ENCODE data around the gene CLEC17A. TPM values are rescaled to one million over a fixed set of nuclear protein-coding genes. Genes with fewer than 3 reads are reported as not detected.
"Not testable (repeated sequence)": the region's sequence is repeated elsewhere in the genome, so short reads cannot be mapped to it uniquely, and the experiment has no call there.

The CLEC17A gene
- total and polyA plus RNA-seq, 11 donors: 0.10 TPM; not detected in 10

DNA sequence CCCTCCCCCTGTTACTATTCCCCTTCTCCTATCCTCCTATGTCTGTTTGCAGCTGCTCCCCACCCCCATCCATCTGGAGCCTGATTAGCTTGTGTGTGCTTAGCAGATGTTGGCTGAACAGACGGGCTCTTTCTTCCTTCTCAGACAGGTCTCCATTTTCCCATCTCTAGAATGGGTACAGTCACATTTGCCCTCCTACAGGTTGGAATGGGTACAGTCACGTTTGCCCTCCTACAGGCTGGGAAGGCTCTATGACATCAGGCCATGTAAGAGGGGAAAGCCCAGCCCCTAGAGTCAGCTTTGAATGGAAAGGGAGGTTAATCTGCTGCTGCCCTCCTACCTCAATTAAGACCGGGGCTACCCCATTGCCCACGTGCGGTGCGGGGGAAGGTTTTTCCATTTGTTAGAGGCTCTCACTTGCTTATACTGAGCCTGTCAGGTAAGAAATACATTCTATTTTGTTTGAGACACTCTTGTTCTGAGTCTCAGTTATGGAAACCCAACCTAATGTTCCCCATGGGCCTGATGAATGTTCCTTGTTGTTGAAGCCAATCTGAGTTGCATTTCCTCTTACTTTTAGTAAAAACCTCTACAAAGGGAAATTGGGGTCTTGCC, 2.2 kb upstream of the CLEC17A start:
- Histone ChIP-seq H3K4me3 (no peak overlapping the region), H3K36me3 (no peaks in the 10 kb centered on the region), H3K4me1 (no peaks in the 10 kb centered on the region), H3K27ac (no peak overlapping the region), H3K9me3 (no peaks in the 10 kb centered on the region), H3K27me3 (no peaks in the 10 kb centered on the region)
- no peak for ATAC-seq
- no peak for DNase-seq
- intact Hi-C loops (cut with DNase I): no loop called here
- no peak for TF ChIP-seq POLR2A (IDR thresholded peaks at IDR 0.05)
- TF ChIP-seq, protein P1, sequence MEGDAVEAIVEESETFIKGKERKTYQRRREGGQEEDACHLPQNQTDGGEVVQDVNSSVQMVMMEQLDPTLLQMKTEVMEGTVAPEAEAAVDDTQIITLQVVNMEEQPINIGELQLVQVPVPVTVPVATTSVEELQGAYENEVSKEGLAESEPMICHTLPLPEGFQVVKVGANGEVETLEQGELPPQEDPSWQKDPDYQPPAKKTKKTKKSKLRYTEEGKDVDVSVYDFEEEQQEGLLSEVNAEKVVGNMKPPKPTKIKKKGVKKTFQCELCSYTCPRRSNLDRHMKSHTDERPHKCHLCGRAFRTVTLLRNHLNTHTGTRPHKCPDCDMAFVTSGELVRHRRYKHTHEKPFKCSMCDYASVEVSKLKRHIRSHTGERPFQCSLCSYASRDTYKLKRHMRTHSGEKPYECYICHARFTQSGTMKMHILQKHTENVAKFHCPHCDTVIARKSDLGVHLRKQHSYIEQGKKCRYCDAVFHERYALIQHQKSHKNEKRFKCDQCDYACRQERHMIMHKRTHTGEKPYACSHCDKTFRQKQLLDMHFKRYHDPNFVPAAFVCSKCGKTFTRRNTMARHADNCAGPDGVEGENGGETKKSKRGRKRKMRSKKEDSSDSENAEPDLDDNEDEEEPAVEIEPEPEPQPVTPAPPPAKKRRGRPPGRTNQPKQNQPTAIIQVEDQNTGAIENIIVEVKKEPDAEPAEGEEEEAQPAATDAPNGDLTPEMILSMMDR (IDR thresholded peaks at IDR 0.05): no peak
- 59 to 67% (median 64%) methylated on average over 6 of the region's 6 CpGs for WGBS, 4 donors

DNA sequence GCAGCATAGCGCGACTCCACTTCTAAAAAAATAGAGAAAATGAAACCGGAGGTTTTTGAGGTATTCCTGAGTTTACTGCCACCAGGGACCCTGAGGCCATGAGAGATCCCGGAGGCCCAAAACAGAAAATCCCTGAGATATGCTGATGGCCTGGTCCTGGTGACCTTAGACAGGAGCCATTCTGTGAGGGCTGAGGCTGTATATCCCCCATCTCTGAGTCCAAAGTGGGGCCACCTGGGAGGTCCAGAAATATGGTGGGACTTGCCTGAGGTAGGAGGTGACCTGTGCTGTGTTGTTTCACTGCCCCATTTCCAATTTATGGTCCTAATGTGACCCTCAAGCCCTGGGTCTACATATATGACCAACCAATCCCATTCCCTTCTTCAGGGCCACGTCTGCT, 1.5 kb downstream of the CLEC17A start:
- H3K9me3 ChIP-seq; H3K36me3 ChIP-seq; H3K27me3 ChIP-seq; H3K4me3 ChIP-seq; DNase-seq; ATAC-seq; H3K4me1 ChIP-seq; intact Hi-C loops (cut with DNase I); H3K27ac ChIP-seq: not testable (repeated sequence)
- WGBS, 4 donors: 79 to 92% (median 88%) methylated on average over 2 to 5 of the region's 5 CpGs

DNA sequence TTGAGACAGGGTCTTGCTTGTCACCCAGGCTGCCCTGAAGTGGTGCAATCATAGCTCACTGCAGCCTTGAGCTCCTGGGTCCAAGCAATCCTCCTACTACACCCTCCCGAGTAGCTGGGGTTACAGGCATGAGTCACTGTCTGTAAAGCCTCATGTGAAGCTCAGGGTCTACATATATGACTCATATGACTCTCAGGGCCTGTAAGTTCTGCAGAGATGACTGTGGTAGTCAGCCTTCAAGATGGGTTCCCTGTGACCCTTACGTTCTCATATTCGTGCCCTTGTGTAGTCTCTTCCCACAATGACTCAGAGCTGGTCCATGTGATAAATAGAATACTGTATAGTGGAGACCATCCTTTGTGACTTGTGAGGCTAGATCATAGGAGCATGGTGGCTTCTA, 2.3 kb downstream of the CLEC17A start:
- H3K4me1 ChIP-seq; DNase-seq; intact Hi-C loops (cut with DNase I); H3K4me3 ChIP-seq; ATAC-seq; H3K36me3 ChIP-seq; H3K9me3 ChIP-seq; H3K27ac ChIP-seq; H3K27me3 ChIP-seq: not testable (repeated sequence)
- 50 to 78% (median 58%) methylated on average over 1 to 3 of the region's 3 CpGs for WGBS, 4 donors

DNA sequence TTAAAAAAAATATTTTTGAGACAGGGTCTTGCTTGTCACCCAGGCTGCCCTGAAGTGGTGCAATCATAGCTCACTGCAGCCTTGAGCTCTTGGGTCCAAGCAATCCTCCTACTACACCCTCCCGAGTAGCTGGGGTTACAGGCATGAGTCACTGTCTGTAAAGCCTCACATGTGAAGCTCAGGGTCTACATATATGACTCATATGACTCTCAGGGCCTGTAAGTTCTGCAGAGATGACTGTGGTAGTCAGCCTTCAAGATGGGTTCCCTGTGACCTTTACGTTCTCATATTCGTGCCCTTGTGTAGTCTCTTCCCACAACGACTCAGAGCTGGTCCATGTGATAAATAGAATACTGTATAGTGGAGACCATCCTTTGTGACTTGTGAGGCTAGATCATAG, 6.5 kb downstream of the CLEC17A start:
- WGBS, 4 donors: 69 to 82% (median 73%) methylated on average over 3 to 4 of the region's 4 CpGs; no CpG with 5 or more reads in 1 of the 4 donors

DNA sequence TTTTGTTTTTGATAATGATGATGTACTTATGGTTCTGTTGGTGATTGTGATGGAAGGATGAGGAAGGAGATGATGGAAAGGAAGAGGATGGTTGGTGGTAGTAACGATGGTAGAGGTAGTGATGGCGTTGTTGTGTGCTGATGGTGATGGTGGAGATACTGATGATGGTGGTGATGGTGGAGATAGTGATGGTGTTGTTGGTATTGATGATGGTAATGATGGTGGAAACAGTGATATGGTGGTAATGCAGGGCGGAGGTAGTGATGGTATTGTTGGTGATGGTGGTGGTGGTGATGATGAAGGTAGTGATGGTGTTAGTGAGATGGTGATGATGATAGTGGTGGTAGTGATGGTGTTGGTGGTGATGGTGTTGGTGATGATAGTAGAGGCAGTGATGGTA, 12.7 kb downstream of the CLEC17A start:
- intact Hi-C loops (cut with DNase I): no loop called here
- WGBS, 4 donors: 79 to 91% (median 86%) methylated on average over 3 of the region's 3 CpGs
- no peaks in the 10 kb centered on the region for H3K4me1 ChIP-seq
- DNase-seq (no peak), ATAC-seq (no peak)
- peaks cover 0 to 8% (median 0%) of the 10 kb centered on the region in 9 donors for H3K27me3 ChIP-seq
- H3K9me3 ChIP-seq: no peaks in the 10 kb centered on the region
- no peaks in the 10 kb centered on the region for H3K36me3 ChIP-seq
- H3K4me3 ChIP-seq: no peak overlapping the region
- H3K27ac ChIP-seq: no peak overlapping the region
- TF ChIP-seq, protein P1 (IDR thresholded peaks at IDR 0.05): no peak
- no peak for TF ChIP-seq POLR2A (IDR thresholded peaks at IDR 0.05)

More for the DNA sequence above, 6.5 kb downstream of the CLEC17A start:
- H3K27me3 ChIP-seq; H3K4me1 ChIP-seq; H3K9me3 ChIP-seq; H3K4me3 ChIP-seq; DNase-seq; H3K36me3 ChIP-seq; ATAC-seq; H3K27ac ChIP-seq; intact Hi-C loops (cut with DNase I): not testable (repeated sequence)

All from heart left ventricle (tissue), 16 donors.